Activated CD4-positive, alpha-beta memory T cell treated with anti-CD3 and anti-CD28 coated beads, Interleukin-2, amount 10 ng/mL, durations not matched to agents 7 days and 5 days (primary cell): Measurements from ENCODE around the gene PRR7. TPM values are rescaled to one million over a fixed set of nuclear protein-coding genes. Genes with fewer than 3 reads are reported as not detected.
A peak's percentile ranks its signal among the peaks of the same experiment; 100 is the strongest.

Source experiments
- CTCF ChIA-PET: fragments of 350-600 bp; sonication (Branson Sonifier 250); formaldehyde crosslinking; loops from one replicate; lab custom pipeline; 2021; ENCODE audit warnings: antibody characterized with exemption, inconsistent platforms; lab: Charles Lee
- POLR2A ChIA-PET: fragments of 350-600 bp; sonication (Branson Sonifier 250); formaldehyde crosslinking; loops from one replicate; lab custom pipeline; 2021; ENCODE audit warnings: antibody characterized with exemption; lab: Charles Lee
- DNase-seq: peaks from one replicate; pipeline ENCODE4 v3.0.0-alpha.2; 2020
- H3K27ac Mint-ChIP-seq: one replicate; pipeline ENCODE4 v1.8.0; 2021; ENCODE audit warnings: mild to moderate bottlenecking, mixed read lengths
- H3K27me3 Mint-ChIP-seq: one replicate; pipeline ENCODE4 v1.8.0; 2021; ENCODE audit warnings: mixed read lengths
- H3K36me3 Mint-ChIP-seq: one replicate; pipeline ENCODE4 v1.8.0; 2021; ENCODE audit warnings: low read depth, mixed read lengths
- H3K4me1 Mint-ChIP-seq: one replicate; pipeline ENCODE4 v1.8.0; 2021; ENCODE audit warnings: mixed read lengths
- H3K4me3 Mint-ChIP-seq: one replicate; pipeline ENCODE4 v1.8.0; 2021; ENCODE audit warnings: mild to moderate bottlenecking, mixed read lengths
- H3K9me3 Mint-ChIP-seq: one replicate; pipeline ENCODE4 v1.8.0; 2021; ENCODE audit warnings: mixed read lengths
- total RNA-seq, 2 experiments: library from RNA; stranded (reverse); gene quantifications; one replicate each; pipeline ENCODE4 v1.2.3, GENCODE V29; 2021

Gene PRR7
- total RNA-seq, 2 experiments from 2014 or later = 4.9 to 5.8 TPM

DNA sequence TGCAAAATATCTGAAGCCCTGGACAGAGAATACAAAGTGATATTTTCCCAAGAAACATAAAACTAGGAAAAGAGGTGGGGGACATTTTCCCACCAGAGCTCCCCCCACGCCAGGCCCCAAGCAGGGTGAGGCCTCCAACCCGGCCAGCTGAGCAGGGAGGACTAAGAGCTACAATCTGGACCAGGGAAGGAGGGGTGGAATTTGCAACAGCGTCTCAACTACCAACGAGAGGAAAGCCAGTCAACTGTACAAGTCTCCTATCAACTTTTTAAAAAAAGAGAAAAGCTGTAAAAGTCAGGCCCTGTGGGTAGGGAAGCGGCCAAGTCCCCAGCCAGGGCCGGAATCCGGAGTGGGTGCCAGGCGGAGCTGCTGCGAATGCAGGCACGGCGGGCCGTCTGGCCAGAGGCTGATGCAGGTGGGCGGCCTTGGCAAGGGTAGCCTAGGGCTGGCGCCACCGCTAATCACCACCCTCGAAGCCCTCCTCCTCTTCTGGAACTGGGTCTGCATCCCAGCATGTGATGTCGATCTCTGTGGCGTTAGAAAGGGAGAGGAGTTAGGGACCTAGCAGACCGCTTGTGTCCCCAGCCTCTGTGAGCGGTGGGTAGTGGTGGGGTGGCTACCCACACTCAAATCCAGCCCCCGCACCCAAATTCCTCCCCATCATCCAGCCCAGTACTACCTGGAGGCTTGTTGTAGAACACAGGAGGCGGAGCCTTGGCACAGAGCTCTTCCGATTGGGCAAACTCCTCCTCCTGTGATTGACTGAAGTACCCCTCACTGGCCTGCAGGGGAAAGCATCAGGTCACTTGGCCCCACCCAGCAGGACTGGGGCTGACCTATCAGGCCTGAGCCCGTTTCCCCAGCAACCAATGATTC lies 10.6 kb downstream of the PRR7 start:
- Mint-ChIP-seq H3K4me3 (peak overlapping the region; percentile 52), H3K27me3 (peaks cover 12% of the 10 kb centered on the region), H3K27ac (no peak overlapping the region), H3K36me3 (no peaks in the 10 kb centered on the region), H3K4me1 (peaks cover 33% of the 10 kb centered on the region), H3K9me3 (no peaks in the 10 kb centered on the region)
- CTCF ChIA-PET = interaction anchor here (0.6 to 17.6 kb wide), 39 partner anchors 8 to 328 kb away, joined by 3 to 467 read pairs (median 4); partner anchors contain the start of genes F12, GRK6, LMAN2 and PDLIM7
- POLR2A ChIA-PET = interaction anchor here (1.0 to 7.6 kb wide), 9 partner anchors 14 to 145 kb away, joined by 3 to 96 read pairs (median 6); partner anchors contain the start of genes DBN1, GRK6, MXD3 and PRR7
- peak; percentile 69 for DNase-seq

DNA sequence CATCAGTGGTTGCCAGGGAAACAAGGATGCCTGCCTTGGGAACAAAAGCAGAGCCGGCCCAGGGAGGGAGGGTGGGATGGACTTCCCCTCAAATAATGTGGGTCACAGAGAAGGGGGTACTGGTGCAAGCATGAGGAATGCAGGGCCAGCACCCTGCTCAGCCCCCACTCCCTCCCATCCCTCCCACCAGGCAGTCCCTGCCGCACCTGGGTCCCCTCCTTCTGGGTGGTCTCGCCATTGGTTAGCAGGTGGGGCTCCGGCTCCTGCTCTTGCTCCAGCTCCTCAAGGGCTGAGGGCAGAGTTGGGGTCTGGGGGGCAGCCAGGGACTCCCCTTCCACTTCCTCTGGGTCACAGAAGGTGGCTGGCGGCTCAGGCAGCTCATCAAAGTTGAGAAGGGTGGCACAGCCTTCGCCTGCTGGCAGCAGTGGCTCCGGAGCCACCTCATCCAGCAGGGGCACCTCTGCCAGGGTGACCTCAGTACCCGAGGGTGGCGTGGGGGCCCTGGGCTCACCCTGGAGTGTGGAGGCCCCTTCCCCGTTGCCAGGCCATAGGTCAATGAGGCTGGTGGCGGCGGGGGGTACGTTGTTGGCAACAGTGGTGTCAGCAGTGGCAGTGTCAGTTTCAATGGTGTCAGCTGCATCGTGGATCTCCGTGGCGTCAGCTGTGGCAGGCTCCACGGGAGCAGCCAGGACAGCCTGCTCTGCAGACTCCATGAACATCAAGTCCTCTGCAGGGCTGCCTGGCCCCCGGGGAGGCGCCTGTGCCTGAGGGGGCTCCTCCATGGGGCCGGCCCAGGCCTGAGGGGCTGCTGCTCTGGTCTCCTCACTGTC lies 11.5 kb downstream of the PRR7 start:
- no peaks in the 10 kb centered on the region for H3K9me3 Mint-ChIP-seq
- no peak overlapping the region for H3K27ac Mint-ChIP-seq
- peaks cover 7% of the 10 kb centered on the region for H3K27me3 Mint-ChIP-seq
- ChIA-PET POLR2A (interaction anchor here (1.0 to 7.6 kb wide), 6 partner anchors 15 to 68 kb away, joined by 3 to 96 read pairs (median 6); partner anchors contain the start of genes DBN1, GRK6 and PRR7), CTCF (interaction anchor here (0.7 to 17.6 kb wide), 32 partner anchors 8 to 329 kb away, joined by 3 to 467 read pairs (median 4); partner anchors contain the start of genes F12, GRK6, LMAN2 and PDLIM7)
- H3K36me3 Mint-ChIP-seq = no peaks in the 10 kb centered on the region
- H3K4me3 Mint-ChIP-seq = no peak overlapping the region
- DNase-seq = no peak
- peaks cover 37% of the 10 kb centered on the region for H3K4me1 Mint-ChIP-seq

GRCh38 chr5:177458912-177459350 lies 12.3 kb downstream of the PRR7 start:
- POLR2A ChIA-PET = interaction anchor here (7.6 kb wide), 1 partner anchor 16 kb away, joined by 96 read pairs; the partner anchor contains the start of gene PRR7

DNA sequence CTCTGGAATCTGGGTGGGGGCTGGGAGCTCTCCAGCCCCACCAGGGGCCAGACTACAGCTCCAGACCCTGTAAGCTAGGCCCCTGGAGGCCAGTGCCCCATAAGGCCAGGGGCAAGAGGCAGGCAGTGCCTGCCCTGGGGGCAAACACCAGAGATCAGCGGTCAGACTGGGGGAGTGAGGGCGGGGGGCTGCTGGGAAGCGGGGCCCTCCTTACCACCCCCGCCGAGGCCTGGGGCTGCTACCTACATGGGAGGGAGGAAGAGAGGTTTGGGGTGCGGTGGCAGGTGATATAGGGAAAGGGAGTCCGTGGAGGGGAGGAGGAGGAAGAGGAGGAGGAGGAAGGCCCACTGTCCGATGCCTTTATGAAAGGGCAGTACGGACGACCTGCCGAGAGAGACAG lies 12.7 kb downstream of the PRR7 start:
- Mint-ChIP-seq H3K36me3 (no peaks in the 10 kb centered on the region), H3K4me1 (peaks cover 28% of the 10 kb centered on the region), H3K9me3 (no peaks in the 10 kb centered on the region), H3K27ac (no peak overlapping the region), H3K27me3 (no peaks in the 10 kb centered on the region), H3K4me3 (no peak overlapping the region)
- ChIA-PET POLR2A (no interaction called here), CTCF (interaction anchor here (1.6 to 8.5 kb wide), 2 partner anchors 55 to 69 kb away, joined by 9 to 188 read pairs; no protein-coding TSS in a partner anchor)
- DNase-seq = no peak

More at GRCh38 chr5:177458912-177459350, 12.3 kb downstream of the PRR7 start:
- Mint-ChIP-seq H3K4me1 (peaks cover 32% of the 10 kb centered on the region), H3K36me3 (no peaks in the 10 kb centered on the region), H3K27me3 (peaks cover under 1% of the 10 kb centered on the region), H3K4me3 (no peak overlapping the region), H3K27ac (no peak overlapping the region), H3K9me3 (no peaks in the 10 kb centered on the region)
- DNase-seq = no peak
- CTCF ChIA-PET = interaction anchor here (8.5 kb wide), 1 partner anchor 69 kb away, joined by 188 read pairs; no protein-coding TSS in a partner anchor

- no peaks in the 10 kb centered on the region for H3K36me3 Mint-ChIP-seq
- H3K27me3 Mint-ChIP-seq = no peaks in the 10 kb centered on the region
- H3K4me1 Mint-ChIP-seq = peaks cover 28% of the 10 kb centered on the region
- H3K4me3 Mint-ChIP-seq = no peak overlapping the region
- CTCF ChIA-PET = interaction anchor here (1.3 to 8.5 kb wide), 3 partner anchors 56 to 147 kb away, joined by 4 to 188 read pairs (median 9); no protein-coding TSS in a partner anchor
- no peak for DNase-seq
- H3K9me3 Mint-ChIP-seq = no peaks in the 10 kb centered on the region
- no peak overlapping the region for H3K27ac Mint-ChIP-seq
- POLR2A ChIA-PET = no interaction called here
These were observed 13.4 kb downstream of the PRR7 start for GRCh38 chr5:177459819-177460628.

- DNase-seq = no peak
These were observed 15.5 kb downstream of the PRR7 start for GRCh38 chr5:177462021-177462670.

DNA sequence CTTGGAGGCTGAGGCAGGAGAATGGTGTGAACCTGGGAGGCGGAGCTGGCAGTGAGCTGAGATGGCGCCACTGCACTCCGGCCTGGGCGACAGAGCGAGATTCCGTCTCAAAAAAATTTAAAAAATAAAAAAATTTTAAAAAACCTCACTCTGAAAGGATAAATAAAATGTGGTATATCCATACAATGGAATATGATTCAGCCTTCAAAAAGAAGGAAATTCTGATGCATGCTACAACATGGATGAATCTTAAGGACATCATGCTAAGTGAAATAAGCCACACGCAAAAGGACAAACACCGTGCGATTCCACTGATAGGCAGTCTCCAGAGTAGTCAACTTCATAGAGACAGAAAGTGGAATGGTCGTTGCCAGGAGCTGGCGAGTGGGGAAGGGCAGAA lies 18.4 kb downstream of the PRR7 start:
- DNase-seq = no peak
- POLR2A ChIA-PET = no interaction called here
- H3K27ac Mint-ChIP-seq = no peak overlapping the region
- H3K9me3 Mint-ChIP-seq = no peaks in the 10 kb centered on the region
- peaks cover 17% of the 10 kb centered on the region for H3K4me1 Mint-ChIP-seq
- no peak overlapping the region for H3K4me3 Mint-ChIP-seq
- H3K27me3 Mint-ChIP-seq = no peaks in the 10 kb centered on the region
- CTCF ChIA-PET = interaction anchor here (1.0 kb wide), 1 partner anchor 8 kb away, joined by 4 read pairs; no protein-coding TSS in a partner anchor
- H3K36me3 Mint-ChIP-seq = no peaks in the 10 kb centered on the region

More at GRCh38 chr5:177462021-177462670, 15.5 kb downstream of the PRR7 start:
- H3K9me3 Mint-ChIP-seq = no peaks in the 10 kb centered on the region
- H3K27me3 Mint-ChIP-seq = no peaks in the 10 kb centered on the region
- ChIA-PET POLR2A (interaction anchor here (1.0 kb wide), 1 partner anchor 71 kb away, joined by 5 read pairs; no protein-coding TSS in a partner anchor), CTCF (interaction anchor here (0.7 to 1.5 kb wide), 3 partner anchors 10 to 84 kb away, joined by 3 to 5 read pairs (median 3); no protein-coding TSS in a partner anchor)
- H3K36me3 Mint-ChIP-seq = no peaks in the 10 kb centered on the region
- H3K4me3 Mint-ChIP-seq = peak overlapping the region; percentile 3
- no peak overlapping the region for H3K27ac Mint-ChIP-seq
- peaks cover 20% of the 10 kb centered on the region for H3K4me1 Mint-ChIP-seq

DNA sequence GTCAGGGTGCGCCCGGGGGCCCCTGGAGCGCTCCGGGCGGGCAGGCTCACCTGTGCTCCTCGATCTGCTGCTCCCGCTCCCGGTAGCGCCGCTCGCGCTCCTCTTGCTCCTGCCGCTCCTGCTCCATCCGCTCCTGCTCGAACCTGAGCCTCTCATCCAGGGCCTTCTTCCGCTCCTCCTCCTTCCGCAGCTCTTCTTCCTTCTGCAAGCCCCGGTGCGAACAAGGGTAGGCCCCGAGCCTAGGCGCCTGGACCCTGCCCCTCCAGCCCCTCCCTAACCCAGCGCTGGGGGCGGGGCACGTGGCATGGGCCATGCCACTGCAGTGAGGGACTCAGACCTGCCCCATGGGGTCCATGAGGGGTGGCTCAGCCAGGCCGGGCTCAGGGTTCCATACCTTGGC lies 20.2 kb downstream of the PRR7 start:
- Mint-ChIP-seq H3K27me3 (peaks cover 2% of the 10 kb centered on the region), H3K36me3 (no peaks in the 10 kb centered on the region), H3K9me3 (no peaks in the 10 kb centered on the region), H3K4me1 (peaks cover 20% of the 10 kb centered on the region), H3K27ac (no peak overlapping the region), H3K4me3 (no peak overlapping the region)
- POLR2A ChIA-PET = no interaction called here
- CTCF ChIA-PET = interaction anchor here (0.6 kb wide), 1 partner anchor 9 kb away, joined by 3 read pairs; no protein-coding TSS in a partner anchor
- DNase-seq = no peak

DNA sequence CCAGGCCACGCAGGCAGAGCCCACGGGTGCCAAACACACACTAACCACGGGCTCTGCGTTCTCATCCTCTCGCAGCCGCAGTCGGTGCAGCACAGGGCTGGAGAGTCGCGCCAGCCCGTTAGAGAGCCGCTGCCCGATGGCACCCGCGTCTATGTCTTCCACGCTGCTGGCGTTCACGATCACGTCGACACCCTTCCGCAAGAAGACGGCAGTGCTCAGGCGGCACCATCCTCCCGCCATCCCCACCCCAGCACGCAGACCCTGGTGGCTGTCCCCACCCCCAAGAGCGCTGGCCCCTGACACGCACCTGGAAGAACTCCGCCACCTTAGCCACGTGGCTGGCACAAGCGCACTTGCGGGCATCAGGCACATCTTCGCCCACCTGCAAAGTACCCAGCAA lies 20.8 kb downstream of the PRR7 start:
- ChIA-PET CTCF (no interaction called here), POLR2A (no interaction called here)
- Mint-ChIP-seq H3K36me3 (no peaks in the 10 kb centered on the region), H3K27me3 (peaks cover 6% of the 10 kb centered on the region), H3K4me3 (no peak overlapping the region), H3K27ac (no peak overlapping the region), H3K9me3 (no peaks in the 10 kb centered on the region), H3K4me1 (peaks cover 17% of the 10 kb centered on the region)
- DNase-seq = no peak

GRCh38 chr5:177468329-177468684 lies 21.7 kb downstream of the PRR7 start:
- H3K4me3 Mint-ChIP-seq = no peak overlapping the region
- peaks cover 15% of the 10 kb centered on the region for H3K4me1 Mint-ChIP-seq
- no peaks in the 10 kb centered on the region for H3K36me3 Mint-ChIP-seq
- DNase-seq = no peak
- ChIA-PET POLR2A (interaction anchor here (0.7 to 0.8 kb wide), 2 partner anchors 13 to 64 kb away, joined by 3 read pairs; no protein-coding TSS in a partner anchor), CTCF (interaction anchor here (0.5 to 1.6 kb wide), 2 partner anchors 13 to 14 kb away, joined by 3 to 4 read pairs; no protein-coding TSS in a partner anchor)
- no peak overlapping the region for H3K27ac Mint-ChIP-seq
- peaks cover 6% of the 10 kb centered on the region for H3K27me3 Mint-ChIP-seq
- H3K9me3 Mint-ChIP-seq = no peaks in the 10 kb centered on the region
